Progenitor cell of endocrine pancreas (in vitro differentiated cells): ENCODE results near the gene ING1. TPM values are rescaled to one million over a fixed set of nuclear protein-coding genes. Genes with fewer than 3 reads are reported as not detected.

Experiments
- DNase-seq: peaks from one replicate; pipeline ENCODE4 v3.0.0; 2021; ENCODE audit warnings: low spot score; ENCODE audit not compliant: unreplicated experiment
- H3K27ac Mint-ChIP-seq: 2 replicates; pipeline ENCODE4 v1.8.0; 2021; ENCODE audit warnings: mild to moderate bottlenecking, moderate library complexity, mixed read lengths
- H3K27me3 Mint-ChIP-seq: 2 replicates; pipeline ENCODE4 v1.8.0; 2021; ENCODE audit warnings: mixed read lengths
- H3K36me3 Mint-ChIP-seq: 2 replicates; pipeline ENCODE4 v1.8.0; 2022; ENCODE audit warnings: mixed read lengths; ENCODE audit not compliant: insufficient read depth
- H3K4me1 Mint-ChIP-seq: 2 replicates; pipeline ENCODE4 v1.8.0; 2021; ENCODE audit warnings: low read depth, mixed read lengths
- H3K4me3 Mint-ChIP-seq: 2 replicates; pipeline ENCODE4 v1.8.0; 2021; ENCODE audit warnings: low read depth, mild to moderate bottlenecking, moderate library complexity, mixed read lengths
- H3K9me3 Mint-ChIP-seq: 2 replicates; pipeline ENCODE4 v1.8.0; 2021; ENCODE audit warnings: low read depth, mixed read lengths
- long read RNA-seq: library from polyadenylated mRNA; unstranded; transcript quantifications from one replicate; pipeline ENCODE4 v2.0.0, GENCODE V29; 2020
- total RNA-seq: library from RNA; stranded (reverse); gene quantifications from 2 replicates; pipeline ENCODE4 v1.2.1, GENCODE V29; 2021
- TF ChIP-seq, protein P1 (sequence below): fragments of 200-600 bp; sonication (generic); IDR thresholded peaks from one replicate; pipeline ENCODE4 v1.5.0; 2021; ENCODE audit warnings: antibody characterized with exemption, mild to moderate bottlenecking; ENCODE audit not compliant: unreplicated experiment

ING1 gene, protein sequence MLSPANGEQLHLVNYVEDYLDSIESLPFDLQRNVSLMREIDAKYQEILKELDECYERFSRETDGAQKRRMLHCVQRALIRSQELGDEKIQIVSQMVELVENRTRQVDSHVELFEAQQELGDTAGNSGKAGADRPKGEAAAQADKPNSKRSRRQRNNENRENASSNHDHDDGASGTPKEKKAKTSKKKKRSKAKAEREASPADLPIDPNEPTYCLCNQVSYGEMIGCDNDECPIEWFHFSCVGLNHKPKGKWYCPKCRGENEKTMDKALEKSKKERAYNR
- 18.5 and 20.7 TPM in 2 replicates for total RNA-seq
- long read RNA-seq, full-length matches to known transcripts, result 12 of 20 reads
- long read RNA-seq, partial matches to known transcripts, result 1 of 20 reads
- long read RNA-seq, other reads (novel, unspliced or antisense), result 7 of 20 reads

DNA sequence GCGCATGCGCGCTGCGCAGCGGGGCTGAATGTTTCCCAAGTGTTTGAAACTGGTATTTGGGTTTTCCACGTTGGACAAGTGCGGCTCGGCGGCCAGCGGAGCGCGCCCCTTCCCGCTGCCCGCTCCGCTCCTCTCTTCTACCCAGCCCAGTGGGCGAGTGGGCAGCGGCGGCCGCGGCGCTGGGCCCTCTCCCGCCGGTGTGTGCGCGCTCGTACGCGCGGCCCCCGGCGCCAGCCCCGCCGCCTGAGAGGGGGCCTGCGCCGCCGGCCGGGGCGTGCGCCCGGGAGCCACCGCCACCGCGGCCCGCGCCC is at the start of gene ING1:
TSS of gene ING1 (plus strand) at position 59 of the 311 bp plus-strand sequence. CDS start 450 bp downstream, outside the sequence.
- TF ChIP-seq, protein P1, sequence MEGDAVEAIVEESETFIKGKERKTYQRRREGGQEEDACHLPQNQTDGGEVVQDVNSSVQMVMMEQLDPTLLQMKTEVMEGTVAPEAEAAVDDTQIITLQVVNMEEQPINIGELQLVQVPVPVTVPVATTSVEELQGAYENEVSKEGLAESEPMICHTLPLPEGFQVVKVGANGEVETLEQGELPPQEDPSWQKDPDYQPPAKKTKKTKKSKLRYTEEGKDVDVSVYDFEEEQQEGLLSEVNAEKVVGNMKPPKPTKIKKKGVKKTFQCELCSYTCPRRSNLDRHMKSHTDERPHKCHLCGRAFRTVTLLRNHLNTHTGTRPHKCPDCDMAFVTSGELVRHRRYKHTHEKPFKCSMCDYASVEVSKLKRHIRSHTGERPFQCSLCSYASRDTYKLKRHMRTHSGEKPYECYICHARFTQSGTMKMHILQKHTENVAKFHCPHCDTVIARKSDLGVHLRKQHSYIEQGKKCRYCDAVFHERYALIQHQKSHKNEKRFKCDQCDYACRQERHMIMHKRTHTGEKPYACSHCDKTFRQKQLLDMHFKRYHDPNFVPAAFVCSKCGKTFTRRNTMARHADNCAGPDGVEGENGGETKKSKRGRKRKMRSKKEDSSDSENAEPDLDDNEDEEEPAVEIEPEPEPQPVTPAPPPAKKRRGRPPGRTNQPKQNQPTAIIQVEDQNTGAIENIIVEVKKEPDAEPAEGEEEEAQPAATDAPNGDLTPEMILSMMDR, result no peak
- no peak for DNase-seq
- H3K36me3 Mint-ChIP-seq, result no peaks in the 10 kb centered on the region
- H3K9me3 Mint-ChIP-seq, result no peaks in the 10 kb centered on the region
- peak within 1 kb of the TSS; percentile 99 for H3K4me3 Mint-ChIP-seq
- H3K4me1 Mint-ChIP-seq, result peaks cover 21% of the 10 kb centered on the region
- peak within 1 kb of the TSS; percentile 100 for H3K27ac Mint-ChIP-seq
- no peaks in the 10 kb centered on the region for H3K27me3 Mint-ChIP-seq

DNA sequence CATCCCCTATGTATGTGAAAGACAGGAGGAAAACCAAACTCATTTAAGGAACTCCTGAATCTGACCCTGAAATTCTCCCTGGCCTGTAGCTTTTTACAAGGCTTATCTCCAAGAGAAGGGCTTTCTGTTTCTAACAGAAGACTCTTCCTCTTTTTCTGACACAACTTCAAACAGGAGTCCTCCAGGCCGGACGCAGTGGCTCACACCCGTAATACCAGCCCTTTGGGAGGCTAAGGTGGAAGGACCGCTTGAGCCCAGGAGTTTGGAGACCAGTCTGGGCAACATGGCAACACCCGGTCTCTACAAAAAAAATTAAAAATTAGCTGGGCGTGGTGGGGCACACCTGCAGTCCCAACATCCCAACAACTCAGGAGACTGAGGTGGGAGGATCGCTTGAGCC is 49.5 kb upstream of the ING1 start:
- no peak for DNase-seq
- no peaks in the 10 kb centered on the region for H3K4me1 Mint-ChIP-seq
- peaks cover 20% of the 10 kb centered on the region for H3K9me3 Mint-ChIP-seq
- TF ChIP-seq, protein P1, result no peak
- no peaks in the 10 kb centered on the region for H3K27me3 Mint-ChIP-seq
- no peak overlapping the region for H3K4me3 Mint-ChIP-seq
- H3K36me3 Mint-ChIP-seq, result peaks cover 58% of the 10 kb centered on the region
- peak overlapping the region; percentile 59 for H3K27ac Mint-ChIP-seq

DNA sequence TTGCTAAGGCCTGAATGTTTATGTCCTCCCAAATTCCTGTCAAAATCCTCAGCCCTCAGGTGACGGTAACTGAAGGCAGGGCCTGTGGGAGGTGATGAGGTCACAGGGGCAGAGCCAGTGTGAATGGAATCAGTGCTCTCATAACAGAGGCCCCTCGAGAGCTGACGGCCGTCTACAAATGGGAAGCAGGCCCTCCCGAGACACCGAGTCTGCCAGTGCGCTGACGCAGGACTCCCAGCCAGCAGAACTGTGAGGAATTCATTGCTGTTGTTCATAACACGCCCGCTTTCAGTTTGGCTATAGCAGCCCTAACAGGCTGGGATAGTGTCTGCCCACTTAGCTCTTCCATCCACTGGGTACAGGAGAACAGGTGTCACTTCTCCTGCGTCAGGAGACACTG is 48.8 kb upstream of the ING1 start:
- Mint-ChIP-seq H3K27ac (no peak overlapping the region), H3K9me3 (peaks cover 15% of the 10 kb centered on the region), H3K4me3 (no peak overlapping the region), H3K27me3 (no peaks in the 10 kb centered on the region), H3K36me3 (peaks cover 57% of the 10 kb centered on the region), H3K4me1 (no peaks in the 10 kb centered on the region)
- DNase-seq, result no peak
- TF ChIP-seq, protein P1, result no peak

DNA sequence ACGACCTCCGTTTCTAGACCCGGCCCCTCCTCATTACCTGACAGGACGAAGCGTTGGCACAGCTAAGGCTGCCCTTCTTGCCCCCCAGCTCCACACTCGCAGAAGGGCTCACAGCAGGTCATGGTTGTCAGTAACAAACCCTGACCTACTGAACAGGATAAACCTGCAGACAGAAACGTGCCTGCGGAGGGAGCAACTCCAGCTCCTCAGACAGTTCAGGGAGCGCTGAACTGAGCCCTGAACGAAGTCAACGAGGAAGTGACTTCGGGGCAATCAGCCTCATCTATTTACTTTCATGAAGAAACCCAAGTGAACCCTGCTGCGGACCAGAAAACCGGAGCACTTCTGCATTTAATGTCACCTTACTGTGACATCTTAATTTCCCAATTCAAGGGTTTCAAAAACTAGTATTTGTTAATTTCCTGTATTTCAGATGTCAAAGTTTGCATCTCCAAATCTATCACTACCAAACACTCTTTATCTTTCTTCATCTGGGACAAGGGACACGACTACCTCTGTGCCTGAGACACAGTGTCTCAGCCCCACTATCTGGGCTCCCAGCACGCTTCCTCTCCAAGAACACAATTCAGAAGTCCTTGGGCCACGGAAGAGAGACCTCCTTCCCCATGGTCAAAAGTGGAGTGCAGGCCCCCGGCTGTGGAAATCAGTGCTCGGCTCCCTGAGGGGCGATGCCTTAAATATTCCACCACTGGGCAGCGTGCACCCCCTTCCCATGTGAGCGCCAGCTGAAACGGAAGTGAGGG is 47.8 kb upstream of the ING1 start:
- H3K27ac Mint-ChIP-seq, result no peak overlapping the region
- peaks cover 10% of the 10 kb centered on the region for H3K9me3 Mint-ChIP-seq
- H3K27me3 Mint-ChIP-seq, result no peaks in the 10 kb centered on the region
- H3K4me1 Mint-ChIP-seq, result no peaks in the 10 kb centered on the region
- H3K36me3 Mint-ChIP-seq, result peaks cover 61% of the 10 kb centered on the region
- no peak for DNase-seq
- TF ChIP-seq, protein P1, result no peak
- H3K4me3 Mint-ChIP-seq, result no peak overlapping the region

DNA sequence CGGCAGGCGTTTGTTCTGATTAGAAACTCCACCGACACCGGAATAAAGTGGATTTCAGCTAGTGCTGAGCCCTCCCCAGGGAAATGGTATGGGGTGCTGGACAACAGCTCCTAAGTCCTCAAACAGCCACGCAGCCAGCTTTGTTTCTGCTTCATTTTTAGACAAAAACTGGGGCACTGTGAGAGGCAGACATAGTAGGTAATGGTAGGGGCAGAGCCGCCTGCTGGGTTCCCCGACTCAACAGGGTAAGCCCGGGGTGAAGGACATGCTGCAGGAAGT is 47.3 kb upstream of the ING1 start:
- no peak overlapping the region for H3K27ac Mint-ChIP-seq

More for the DNA sequence above, 47.3 kb upstream of the ING1 start:
- H3K9me3 Mint-ChIP-seq, result peaks cover 15% of the 10 kb centered on the region
- no peaks in the 10 kb centered on the region for H3K27me3 Mint-ChIP-seq
- H3K36me3 Mint-ChIP-seq, result peaks cover 62% of the 10 kb centered on the region
- H3K4me1 Mint-ChIP-seq, result no peaks in the 10 kb centered on the region
- TF ChIP-seq, protein P1, result no peak
- no peak overlapping the region for H3K4me3 Mint-ChIP-seq
- no peak for DNase-seq
